NB4 (cell line): Measurements from ENCODE around the gene LRRC61.

ENCODE experiments used
- DNase-seq: peaks from one replicate; pipeline ENCODE4 v3.0.0; 2010; ENCODE audit warnings: low read depth
- H3K4me3 ChIP-seq: one replicate; pipeline ENCODE4 v1.5.1; 2011; ENCODE audit warnings: mild to moderate bottlenecking, low read depth, low read length, moderate library complexity
- MYC ChIP-seq: IDR thresholded peaks from 2 replicates; pipeline ENCODE4 v1.6.1; 2011; ENCODE audit warnings: low read depth, low read length
- POLR2A ChIP-seq: IDR thresholded peaks from 2 replicates; pipeline ENCODE4 v1.6.1; 2011; ENCODE audit warnings: mild to moderate bottlenecking; ENCODE audit not compliant: insufficient read length; ENCODE audit errors: extremely low read depth
- TF ChIP-seq, protein P1 (sequence below): IDR thresholded peaks from one replicate; pipeline ENCODE4 v1.5.1; 2012; ENCODE audit warnings: low read depth, low read length
- TF ChIP-seq, protein P2 (sequence below): IDR thresholded peaks from 2 replicates; pipeline ENCODE4 v1.6.1; 2011; ENCODE audit warnings: low read depth, low read length

Gene LRRC61

DNA sequence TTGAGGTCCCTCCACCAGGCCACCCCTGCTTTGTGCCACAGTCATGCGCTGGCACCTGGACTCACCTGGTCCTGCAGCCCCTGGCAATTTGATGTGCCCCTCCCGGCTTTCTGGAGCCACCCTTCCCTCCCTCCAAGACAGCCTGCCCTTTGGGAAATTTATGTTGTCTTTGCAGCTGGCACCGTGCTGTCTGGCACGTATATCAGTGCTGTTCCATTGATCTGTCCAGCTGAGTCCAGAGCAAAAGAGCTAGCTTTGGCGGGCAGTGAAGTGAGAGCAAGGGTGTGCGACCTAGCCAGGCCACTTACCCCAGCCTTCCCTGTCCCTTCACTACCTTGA, 12.6 kb downstream of the LRRC61 start:
- DNase-seq: no peak
- H3K4me3 ChIP-seq: no peak overlapping the region
- no peak for TF ChIP-seq POLR2A
- TF ChIP-seq, protein P1, sequence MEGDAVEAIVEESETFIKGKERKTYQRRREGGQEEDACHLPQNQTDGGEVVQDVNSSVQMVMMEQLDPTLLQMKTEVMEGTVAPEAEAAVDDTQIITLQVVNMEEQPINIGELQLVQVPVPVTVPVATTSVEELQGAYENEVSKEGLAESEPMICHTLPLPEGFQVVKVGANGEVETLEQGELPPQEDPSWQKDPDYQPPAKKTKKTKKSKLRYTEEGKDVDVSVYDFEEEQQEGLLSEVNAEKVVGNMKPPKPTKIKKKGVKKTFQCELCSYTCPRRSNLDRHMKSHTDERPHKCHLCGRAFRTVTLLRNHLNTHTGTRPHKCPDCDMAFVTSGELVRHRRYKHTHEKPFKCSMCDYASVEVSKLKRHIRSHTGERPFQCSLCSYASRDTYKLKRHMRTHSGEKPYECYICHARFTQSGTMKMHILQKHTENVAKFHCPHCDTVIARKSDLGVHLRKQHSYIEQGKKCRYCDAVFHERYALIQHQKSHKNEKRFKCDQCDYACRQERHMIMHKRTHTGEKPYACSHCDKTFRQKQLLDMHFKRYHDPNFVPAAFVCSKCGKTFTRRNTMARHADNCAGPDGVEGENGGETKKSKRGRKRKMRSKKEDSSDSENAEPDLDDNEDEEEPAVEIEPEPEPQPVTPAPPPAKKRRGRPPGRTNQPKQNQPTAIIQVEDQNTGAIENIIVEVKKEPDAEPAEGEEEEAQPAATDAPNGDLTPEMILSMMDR: no peak
- TF ChIP-seq, protein P2, sequence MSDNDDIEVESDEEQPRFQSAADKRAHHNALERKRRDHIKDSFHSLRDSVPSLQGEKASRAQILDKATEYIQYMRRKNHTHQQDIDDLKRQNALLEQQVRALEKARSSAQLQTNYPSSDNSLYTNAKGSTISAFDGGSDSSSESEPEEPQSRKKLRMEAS: no peak

DNA sequence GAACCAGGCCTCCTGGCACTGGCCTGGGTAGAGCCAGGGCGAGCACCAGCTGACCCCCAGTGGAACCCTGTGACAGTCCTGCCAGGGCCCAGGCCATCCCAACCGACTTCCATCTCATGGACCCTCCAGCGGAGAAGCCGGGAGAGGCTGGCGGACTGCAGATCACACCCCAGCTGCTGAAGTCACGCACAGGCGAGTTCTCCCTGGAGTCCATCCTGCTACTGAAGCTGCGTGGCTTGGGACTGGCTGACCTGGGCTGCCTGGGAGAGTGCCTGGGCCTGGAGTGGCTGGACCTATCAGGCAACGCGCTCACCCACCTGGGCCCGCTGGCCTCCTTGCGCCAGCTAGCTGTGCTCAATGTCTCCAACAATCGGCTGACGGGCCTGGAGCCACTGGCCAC, 13.6 kb downstream of the LRRC61 start:
- TF ChIP-seq MYC: no peak
- TF ChIP-seq, protein P2: no peak
- TF ChIP-seq POLR2A: no peak
- TF ChIP-seq, protein P1: no peak
- DNase-seq: no peak
- no peak overlapping the region for H3K4me3 ChIP-seq

DNA sequence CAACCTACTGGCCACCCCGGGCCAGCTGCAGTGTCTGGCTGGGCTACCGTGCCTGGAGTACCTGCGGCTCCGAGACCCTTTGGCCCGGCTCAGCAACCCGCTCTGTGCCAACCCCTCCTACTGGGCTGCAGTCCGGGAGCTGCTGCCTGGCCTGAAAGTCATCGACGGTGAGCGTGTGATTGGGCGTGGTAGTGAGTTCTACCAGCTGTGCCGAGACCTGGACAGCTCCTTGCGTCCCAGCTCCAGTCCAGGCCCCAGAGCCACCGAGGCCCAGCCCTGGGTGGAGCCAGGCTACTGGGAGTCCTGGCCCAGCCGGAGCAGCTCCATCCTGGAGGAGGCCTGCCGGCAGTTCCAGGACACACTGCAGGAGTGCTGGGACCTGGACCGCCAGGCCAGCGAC, 14.0 kb downstream of the LRRC61 start:
- no peak for DNase-seq
- TF ChIP-seq POLR2A (no peak), MYC (no peak)
- TF ChIP-seq, protein P1: no peak
- TF ChIP-seq, protein P2: no peak
- H3K4me3 ChIP-seq: no peak overlapping the region

- TF ChIP-seq, protein P1: no peak
- TF ChIP-seq MYC: no peak
- no peak for TF ChIP-seq POLR2A
- TF ChIP-seq, protein P2: no peak
- no peak overlapping the region for H3K4me3 ChIP-seq
- DNase-seq: no peak
Observed at GRCh38 chr7:150337659-150338081, 14.5 kb downstream of the LRRC61 start.

GRCh38 chr7:150338166-150338829, 15.1 kb downstream of the LRRC61 start:
- peak; percentile 71 for DNase-seq
- no peak overlapping the region for H3K4me3 ChIP-seq
- TF ChIP-seq, protein P2: no peak

DNA sequence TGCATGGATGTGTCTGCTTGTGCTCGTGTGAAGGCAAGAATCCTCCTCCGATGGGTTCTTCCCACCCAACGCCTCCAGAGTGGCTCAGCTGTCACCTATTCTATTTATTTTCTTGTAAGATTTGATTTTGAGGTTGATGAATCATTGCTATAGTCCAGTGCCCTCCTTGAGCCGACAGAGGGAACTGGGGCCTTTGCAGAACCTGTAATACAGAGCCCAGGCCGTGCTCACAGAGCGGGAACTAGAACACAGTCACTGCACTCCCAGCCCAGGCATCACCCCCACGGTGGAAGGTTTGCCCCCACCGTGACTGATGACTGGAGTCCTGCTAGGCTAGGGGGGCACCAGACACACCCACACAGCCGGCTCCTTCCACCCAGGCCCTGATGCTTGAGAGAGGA, 16.3 kb downstream of the LRRC61 start:
- TF ChIP-seq, protein P1: no peak
- TF ChIP-seq POLR2A (no peak), MYC (no peak)
- TF ChIP-seq, protein P2: no peak
- no peak overlapping the region for H3K4me3 ChIP-seq
- DNase-seq: peak; percentile 40
